GM18870 (cell line): ENCODE measurements around the gene COL13A1.

Experiments used
- ATAC-seq: cut with Tn5 transposase; IDR thresholded peaks from one replicate; pipeline ENCODE4 v1.9.1; 2021; ENCODE audit warnings: moderate library complexity; ENCODE audit not compliant: unreplicated experiment

COL13A1 gene

DNA sequence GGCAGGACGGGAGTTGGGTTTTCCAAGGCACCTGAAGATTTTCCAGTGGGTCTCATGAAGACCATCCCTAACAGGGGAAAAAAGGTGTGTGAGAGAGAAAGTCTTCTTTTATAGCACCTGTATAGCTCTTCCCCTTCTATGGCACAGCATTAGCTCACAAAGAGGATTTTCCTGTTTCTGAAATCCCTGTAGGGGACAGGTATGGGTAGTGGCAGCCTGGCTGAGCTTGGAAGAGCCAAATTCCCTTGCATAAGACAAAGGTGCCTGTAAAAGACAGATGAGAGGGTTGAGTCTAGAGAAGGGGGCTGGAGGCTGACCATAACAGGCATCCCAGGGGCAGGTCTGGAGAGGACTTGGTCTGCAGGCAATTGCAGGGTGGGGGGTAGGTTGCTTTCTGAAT is 63.7 kb downstream of the COL13A1 start:
- no peak for ATAC-seq

DNA sequence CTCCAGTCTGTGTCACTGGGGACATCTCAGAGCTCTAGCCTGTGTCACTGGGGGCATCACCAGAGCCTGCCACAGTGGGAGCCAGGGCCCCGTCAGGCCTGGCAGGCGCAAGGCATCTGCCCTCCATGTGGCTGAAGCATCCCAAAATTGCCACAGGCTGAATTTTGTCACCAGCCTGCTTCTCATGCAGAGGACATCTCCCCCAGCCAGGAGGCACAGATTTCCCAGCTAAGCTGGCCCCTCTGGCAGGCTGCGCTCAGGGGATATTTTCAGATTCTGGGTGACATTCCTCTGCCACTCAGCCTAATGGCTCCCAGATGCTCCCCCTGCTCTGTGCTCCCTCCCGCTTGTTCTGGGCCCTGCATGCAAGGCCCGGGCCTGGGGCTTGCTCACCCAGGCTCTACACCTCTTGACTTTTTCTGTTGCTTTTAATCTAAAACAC is 64.6 kb downstream of the COL13A1 start:
- no peak for ATAC-seq

DNA sequence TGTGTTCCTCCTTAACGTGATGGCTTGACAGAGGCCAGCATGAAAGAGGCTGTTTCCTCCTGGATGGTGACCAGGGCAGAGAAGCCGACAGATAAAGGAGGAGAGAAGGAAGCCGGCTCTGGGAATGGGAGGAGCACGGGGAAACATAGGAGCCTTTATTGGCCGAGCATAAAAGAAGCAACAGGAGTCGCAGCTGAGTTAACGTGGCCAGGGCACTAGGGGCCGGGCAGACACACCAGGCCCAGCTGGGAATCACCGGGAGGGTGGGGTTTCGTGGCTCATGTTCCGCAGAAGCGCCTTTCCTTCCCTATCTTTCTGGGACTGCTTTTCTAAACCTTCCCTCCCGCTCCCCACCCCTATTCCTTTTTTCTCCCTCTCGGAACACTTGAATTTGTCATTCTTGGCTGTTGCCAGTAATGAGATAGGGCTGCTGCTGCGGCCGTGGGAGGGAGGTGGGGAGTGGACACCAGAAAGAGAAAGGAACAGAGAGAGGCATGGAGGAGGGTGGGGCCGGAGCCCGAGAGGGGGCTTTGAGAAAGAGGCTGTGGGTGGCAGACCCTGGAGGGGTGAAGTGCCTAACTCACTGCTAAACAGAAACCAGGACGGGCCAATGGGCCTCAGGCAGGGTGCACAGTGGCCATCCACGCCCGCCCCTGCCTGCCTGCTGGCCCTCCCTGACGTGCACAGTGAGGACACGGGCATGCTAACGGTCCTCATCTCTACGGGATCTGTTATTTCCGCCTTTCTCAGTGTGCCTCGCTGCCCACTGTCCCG is 65.2 kb downstream of the COL13A1 start:
- no peak for ATAC-seq

DNA sequence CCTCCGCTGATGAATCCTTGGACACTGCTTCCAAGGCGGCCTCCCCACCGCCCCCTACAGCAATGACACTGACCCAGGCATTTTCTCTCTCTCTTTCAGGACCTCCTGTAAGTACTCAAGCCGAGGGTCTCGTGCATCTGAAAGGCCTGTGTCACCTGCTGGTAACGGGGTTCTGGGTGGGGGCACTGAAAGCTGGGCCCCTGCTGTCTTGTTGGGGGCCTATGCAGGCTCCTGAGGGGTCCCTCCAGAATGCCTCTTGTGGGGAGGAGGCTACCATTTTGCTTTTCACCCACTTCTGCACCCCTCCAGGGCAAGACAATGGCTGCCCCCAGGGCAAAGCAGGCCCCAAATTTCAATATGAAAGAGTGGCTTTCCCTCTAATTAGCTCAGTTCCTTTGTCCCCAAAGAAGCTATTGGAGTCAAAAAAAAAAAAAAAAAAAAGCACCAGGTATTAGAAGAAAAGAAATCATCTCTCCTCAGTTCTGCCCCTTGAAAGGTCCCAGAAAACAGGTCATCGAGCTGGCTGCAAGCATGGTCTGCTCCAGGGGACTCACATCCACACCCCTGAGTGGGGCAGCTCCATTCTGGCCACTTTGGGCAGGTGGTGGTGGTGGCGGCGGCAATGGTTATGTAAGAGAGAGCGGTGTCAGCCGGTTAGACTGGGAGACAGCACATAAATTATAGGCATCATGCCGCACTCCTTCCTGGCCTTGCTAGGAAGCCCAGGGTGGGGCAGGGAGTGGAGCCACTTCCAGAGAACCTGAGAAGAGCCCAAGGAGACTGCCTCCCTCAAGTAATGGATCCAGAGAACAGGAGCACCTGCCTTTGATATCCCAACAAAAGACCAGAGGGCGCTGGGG is 66.2 kb downstream of the COL13A1 start:
- no peak for ATAC-seq

DNA sequence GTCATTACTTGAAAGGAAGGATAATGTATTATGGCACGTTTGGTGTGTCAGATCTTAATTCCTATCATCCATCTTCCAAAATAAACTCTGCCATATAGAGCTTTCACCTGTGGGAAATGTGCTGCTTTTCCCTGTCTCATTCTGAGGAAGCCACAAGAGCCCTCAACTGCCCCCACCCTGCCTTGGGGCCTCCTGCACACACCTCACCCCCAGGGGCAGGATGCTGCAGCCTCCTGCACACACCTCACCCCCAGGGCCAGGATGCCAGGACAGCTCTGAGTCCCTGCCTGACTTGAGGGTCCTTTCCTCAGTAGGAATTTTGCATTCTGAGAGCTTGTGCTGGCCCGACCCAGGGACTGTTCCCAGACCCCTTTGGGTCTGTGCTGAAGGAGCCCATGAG is 67.1 kb downstream of the COL13A1 start:
- no peak for ATAC-seq

DNA sequence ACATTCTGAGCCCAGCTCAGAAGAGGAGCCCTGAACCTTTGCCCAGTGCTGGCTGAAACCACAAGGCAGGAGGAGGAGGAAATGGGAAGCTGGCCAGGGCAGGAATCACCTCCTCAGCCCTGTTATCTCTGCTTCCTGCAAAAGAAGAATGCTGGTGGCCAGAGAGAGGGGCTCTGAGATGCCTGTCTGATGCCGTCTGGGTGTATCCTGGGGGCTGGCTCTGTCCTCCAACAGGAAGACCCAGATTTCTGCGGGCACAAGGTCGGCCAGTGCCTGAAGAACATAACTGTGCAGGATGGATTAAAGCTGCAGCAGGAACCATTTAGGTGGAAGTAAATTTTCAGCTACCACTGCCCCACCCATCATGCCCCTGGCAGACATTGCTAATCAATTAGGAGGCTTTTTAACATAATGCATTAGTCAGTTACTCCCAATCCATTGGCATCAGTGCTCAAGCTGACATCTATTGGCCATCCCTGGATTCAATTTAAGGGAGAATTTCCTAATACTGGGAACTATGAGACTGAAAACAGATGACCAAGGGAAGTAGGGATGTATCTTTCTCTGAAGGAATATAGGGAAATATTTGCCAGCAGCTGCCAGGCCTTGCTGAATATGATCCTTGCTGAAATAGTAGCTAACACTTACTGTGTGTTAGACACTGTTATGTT is 67.7 kb downstream of the COL13A1 start:
- no peak for ATAC-seq

DNA sequence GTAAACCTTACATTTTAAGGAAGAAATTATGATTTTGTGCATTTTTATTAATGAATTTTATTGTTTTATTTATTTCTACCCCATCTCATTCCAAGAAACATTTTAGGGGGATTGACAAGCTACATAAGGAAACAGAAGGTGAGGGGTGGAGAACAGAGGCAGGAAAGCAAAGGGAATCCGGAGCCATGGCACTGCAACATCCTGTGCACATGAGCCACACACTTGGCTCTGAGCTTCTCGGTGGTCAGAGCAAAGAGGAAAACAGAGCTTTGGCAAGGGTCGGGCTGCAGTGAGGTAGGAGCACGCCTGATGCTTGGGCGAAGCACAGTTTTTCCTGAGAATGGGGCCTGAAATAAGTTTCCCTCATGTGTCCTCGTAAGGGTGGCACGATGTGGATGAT is 68.9 kb downstream of the COL13A1 start:
- ATAC-seq = no peak

DNA sequence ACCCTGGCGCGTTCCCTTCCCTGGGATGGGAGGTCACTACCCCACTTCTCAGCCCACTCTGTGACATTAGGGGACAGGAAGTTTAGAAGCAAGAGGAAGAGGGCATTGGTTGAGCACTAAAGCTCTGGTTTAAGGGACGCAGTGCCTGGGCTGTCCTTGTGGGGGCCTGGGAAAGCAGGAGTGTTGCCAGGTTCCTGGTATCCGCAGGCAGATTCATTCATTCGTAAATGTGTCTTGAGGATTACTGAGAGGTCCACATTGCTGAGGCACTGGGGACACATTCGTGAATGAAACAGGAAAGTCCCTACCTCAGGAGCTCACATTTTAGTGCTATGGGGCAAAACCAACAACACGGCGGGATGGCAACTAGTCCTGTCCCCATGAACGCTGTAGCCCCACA is 69.4 kb downstream of the COL13A1 start:
- no peak for ATAC-seq

DNA sequence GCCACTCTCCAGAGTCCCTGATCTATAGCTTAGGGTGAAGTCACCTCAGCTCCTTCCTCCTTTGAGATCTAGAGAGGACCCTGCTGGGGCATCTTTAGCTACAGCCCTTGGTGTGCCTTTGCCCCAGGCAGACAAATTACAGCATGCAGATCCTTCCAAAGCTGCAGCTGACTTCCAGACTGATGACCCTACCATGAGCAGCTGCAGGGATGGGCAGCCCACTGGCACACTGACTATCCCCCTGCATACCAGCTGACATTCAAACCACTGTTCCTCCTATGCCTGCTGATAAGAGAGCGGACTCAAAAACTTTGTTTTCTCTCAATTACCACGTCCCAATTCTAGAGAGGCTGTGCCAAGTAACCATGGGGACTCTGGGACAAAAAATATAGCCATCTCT is 70.6 kb downstream of the COL13A1 start:
- ATAC-seq = no peak

DNA sequence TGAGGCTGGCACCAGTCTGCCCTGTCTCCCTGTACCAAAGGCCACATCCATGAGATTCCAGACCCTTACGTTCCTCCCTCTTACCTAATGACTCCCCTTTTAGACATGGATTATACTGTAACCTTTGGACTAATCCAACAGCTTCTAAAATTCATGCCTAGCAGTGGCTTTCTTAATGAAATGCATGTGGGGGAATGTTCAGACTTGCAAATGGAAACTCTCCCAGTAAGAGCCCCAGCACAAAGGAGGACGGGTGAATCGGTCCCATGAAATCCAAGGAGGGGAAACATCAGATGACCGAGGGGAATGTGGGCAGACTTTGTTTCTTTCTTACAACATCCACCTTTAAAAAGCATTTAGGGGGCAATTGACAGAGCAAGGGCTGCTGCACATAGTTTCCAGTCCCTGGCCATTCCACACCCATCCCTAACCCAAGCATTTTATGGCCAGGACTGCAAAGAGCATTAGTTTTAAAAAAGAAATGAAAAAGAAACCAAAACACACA is 71.5 kb downstream of the COL13A1 start:
- no peak for ATAC-seq

DNA sequence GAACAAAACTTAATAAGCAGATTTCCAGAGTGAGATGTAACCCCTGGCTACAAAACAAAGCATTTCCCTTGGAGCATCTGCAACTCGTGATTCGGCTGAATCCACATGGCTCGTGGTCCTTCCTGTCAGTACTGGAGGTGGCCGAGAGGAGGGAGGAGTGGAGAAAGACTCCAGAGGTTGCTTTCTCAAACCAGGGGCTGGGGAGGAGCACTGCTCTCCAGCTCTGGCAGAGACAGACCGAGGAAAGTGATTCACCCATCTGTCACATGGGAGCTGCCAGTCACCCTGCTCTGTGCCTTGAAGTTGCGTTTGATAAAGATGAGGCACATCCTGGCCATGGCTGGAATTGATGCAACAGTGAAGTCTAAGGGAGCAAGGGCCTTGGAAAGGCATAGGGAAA is 72.7 kb downstream of the COL13A1 start:
- ATAC-seq = no peak

DNA sequence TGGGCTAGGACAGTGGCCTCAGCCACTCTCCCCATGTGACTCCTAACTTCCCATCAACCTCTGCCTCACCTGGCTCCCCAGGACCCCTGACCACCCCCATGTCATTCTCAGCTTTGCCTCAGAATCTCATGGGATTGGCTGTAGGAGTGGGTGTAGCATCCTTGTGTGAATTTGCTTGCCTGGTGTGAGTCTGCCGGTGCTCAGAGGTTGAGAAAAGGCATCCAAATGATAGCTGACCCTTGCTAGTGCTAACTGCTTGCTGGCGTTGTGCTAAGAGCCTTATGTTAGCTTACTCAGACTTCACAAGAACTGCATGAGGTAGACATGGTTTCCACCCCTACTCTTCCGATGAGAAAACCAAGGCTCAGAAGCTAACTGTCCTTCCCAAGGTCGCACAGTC is 74.2 kb downstream of the COL13A1 start:
- ATAC-seq = no peak

DNA sequence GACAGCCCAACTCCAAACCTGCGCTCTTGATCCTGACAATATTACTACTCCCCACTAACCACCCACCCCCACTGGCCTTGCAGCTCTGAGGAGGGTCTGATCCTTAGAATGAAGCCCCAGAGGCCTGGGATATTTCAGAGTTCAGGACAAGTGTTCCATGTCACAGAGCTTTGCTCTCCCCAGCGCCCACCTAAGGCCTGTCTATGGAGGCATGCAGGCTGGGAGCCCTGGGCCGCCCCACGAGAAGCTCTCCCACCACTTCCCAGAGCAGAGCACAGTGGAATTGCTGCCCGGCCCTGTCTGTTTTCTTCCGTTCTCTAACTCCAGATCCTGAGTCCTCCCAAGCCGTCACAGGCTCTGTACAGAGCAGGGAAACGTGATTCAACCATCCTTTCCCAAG is 74.6 kb downstream of the COL13A1 start:
- ATAC-seq = no peak

DNA sequence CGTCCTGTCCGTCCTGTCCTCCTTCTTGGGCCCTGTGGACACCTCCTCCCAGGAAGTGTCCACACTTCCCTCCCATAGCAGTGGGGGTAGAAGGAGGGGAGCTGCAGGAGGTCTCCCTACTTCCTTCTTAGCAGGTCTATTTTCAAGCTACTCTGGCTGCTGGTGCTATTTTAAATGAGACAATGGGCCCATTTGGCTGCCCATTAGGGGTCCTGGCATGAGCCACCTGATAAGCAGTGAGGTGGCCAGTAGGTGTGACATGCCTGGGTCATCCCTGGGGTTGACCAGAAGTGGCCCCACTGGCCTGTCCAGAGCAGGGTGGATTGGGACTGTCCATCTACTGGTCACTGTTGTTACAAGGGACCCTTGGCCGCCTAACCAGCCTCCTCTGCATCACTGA is 75.2 kb downstream of the COL13A1 start:
- no peak for ATAC-seq

DNA sequence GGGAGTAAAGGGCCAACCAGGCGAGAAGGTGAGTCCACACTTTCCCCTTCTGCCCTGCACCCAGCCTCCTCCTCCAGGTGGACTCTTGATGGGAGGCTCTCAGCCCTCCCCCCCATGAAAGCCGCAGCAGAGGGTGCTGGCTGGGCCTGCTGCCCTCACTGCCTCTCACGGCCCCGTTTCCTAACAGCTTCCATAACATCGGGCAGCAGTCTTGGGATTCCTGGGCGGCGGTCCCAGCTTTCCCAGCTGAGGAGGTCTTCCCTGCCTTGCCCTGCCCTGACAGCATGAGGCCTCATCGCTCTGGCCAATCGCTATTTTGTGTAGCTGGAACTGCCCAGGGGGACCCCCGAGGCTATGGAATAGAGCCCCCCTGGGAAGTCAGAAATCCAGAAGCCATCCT is 76.3 kb downstream of the COL13A1 start:
- no peak for ATAC-seq

DNA sequence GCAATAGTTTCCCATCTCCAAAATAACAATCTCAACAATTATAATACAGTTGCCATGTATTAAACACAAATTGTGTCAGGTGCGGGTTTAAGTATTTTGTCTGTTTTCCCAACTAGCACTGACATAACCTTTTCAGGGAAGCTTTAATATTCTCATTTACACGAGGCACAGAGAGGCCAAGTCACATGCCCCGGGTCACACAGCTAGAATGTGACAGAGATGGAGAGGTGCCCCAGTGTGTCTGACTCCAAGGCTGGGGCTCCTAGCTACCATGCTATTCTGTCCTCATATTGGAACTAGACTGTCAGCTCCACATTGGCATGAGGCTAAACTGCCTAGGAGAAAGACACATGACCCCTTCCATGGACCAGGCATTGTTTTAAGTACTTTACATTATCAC is 77.2 kb downstream of the COL13A1 start:
- ATAC-seq = no peak

DNA sequence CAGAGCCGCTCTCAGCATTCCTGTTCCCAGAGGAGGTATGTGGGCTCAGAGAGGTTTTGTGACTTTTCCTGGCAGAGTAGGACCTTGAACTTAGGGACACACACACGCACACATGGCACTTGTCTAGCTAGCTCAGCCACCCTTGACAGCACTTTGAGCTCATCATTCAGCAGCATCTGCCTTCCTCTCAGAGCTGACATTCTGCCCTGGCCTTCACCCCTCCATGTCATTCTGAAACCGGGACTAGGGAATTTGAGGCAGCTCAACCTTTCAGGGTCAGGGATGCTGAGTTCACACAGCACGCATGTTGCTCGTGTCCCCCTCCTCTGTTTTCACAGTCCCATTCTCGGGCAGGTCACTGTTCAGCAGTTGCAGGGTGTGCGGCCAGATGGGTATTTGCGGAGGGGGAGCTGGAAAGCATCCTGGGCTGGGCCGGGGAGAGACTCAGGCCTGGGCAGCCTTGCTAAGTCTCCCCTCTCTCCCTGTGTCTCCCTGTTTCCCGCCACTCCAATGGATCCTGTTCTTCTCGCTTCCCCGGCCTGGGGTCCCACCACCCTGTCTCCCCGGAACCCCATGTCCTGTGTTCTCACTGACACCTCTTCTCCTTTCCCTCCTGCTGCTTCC is 78.0 kb downstream of the COL13A1 start:
- ATAC-seq = no peak

DNA sequence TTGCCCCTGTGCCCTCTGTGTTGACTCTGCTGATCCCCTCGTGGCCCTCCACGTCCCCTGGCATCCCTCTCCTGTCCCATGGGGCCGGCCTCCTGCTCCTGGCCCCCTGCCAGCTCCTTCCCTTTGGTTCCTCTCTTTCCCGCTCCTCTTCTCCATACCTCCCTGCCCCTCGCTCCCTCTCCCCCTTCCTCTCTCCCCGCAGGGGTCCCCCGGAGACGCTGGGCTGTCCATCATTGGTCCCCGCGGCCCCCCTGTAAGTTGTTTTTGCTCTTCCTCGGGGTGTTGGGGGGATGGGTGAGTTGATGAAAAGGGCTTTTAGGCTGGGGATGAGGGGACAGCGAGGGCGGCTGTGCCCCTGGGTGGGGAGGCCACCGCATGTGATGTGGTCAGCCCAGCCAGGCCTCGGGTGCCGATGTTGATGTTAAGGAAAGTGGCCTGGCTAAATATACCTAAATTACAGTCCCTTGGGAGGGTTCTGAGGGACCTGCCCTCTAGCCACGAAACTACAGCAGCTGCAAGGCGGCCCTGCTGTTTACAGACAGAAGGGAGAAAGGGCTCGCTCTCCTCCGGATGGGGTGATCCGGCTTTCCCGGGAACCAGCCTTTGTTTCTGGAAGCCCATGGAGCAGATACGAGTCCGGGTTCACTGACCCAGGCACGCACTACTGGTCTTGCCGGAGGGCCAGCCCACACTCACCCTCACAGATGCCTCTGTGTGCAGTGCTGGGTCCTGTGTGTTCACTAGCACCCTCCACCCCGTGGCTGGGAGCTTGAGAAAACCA is 78.8 kb downstream of the COL13A1 start:
- no peak for ATAC-seq

DNA sequence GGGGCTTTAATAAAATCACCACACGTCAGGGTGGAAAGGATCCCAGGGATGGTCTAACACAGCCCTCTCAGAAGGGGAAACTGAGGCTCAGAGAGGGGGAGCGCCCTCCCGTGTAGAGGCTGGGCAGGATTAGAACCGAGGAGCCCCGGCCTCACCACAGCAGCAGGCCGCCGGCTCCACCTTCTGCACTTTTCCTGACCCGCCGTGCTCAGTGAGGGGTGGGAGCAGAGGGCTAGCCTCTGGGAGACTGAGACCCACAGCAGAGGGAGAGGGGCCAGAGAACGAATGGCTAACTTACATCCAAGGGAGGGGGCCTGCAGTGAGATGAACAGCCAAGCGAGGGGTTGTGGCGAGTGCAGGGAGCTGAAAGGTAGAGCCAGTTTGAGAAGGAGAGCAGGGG is 79.5 kb downstream of the COL13A1 start:
- no peak for ATAC-seq

DNA sequence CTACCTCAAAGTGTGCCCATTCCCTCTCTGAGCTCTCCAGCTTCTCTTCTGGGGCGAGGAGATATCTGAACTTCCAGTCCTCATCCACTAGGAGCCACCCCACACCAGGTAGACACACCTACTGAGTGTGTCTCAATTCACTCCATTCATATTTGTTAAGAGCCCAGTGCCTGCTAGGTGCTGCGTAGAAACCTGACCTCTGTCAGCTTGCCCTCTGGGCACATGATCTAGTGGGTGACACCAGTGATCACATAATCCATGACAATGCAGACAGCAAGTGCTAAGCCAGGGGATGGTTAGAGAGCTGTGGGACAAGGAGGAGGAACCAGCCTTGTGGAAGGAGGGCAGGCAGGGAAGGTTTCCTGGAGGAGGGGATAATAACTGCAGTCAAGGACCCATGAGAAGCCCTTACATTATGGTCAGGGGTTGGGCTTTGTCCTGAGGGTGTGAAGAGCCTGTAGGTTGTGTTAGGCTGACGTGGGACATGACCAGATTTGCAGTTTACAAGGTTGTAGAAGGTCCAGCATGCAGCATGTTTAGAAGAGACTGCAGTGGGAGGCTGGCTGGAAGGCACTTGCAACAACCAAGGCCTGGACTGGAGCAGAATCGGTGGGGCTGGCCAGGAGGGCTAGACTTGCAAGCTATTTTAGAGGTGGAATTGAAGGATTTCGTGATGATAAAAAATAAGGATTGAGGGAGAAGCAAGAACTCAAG is 81.8 kb downstream of the COL13A1 start:
- no peak for ATAC-seq
